HepG2 (cell line): Measurements from ENCODE around the gene CHN2. TPM values are rescaled to one million over a fixed set of nuclear protein-coding genes. Genes with fewer than 3 reads are reported as not detected.

Experiments
- AFF4 ChIP-seq: sonication (generic); formaldehyde crosslinking; IDR thresholded peaks from 2 replicates; pipeline ENCODE4 v1.4.0; 2020; ENCODE audit warnings: missing genetic modification reagents
- BATF2 ChIP-seq: sonication (generic); formaldehyde crosslinking; IDR thresholded peaks from 2 replicates; pipeline ENCODE4 v1.8.0; 2022; ENCODE audit warnings: mild to moderate bottlenecking, missing genetic modification reagents, moderate library complexity
- HBP1 ChIP-seq: IDR thresholded peaks from 2 replicates; pipeline ENCODE4 v1.6.1; 2016; ENCODE audit warnings: low read depth, control low read depth
- MATR3 ChIP-seq: sonication (generic); formaldehyde crosslinking; IDR thresholded peaks from 2 replicates; pipeline ENCODE4 v1.4.0; 2020; ENCODE audit warnings: missing genetic modification reagents
- MXD1 ChIP-seq: sonication (generic); formaldehyde crosslinking; IDR thresholded peaks from 2 replicates; pipeline ENCODE4 v1.4.0; 2020; ENCODE audit warnings: mild to moderate bottlenecking, missing genetic modification reagents
- PATZ1 ChIP-seq: sonication (generic); formaldehyde crosslinking; IDR thresholded peaks from 2 replicates; pipeline ENCODE4 v1.4.0; 2020; ENCODE audit warnings: missing genetic modification reagents
- RCOR2 ChIP-seq: IDR thresholded peaks from 2 replicates; pipeline ENCODE4 v1.6.1; 2016; ENCODE audit warnings: missing biosample characterization, missing genetic modification reagents
- RFX5 ChIP-seq: IDR thresholded peaks from 2 replicates; pipeline ENCODE4 v1.6.1; 2011; ENCODE audit warnings: low read depth, low read length, improper control_type of control experiment
- TBX2 ChIP-seq: sonication (generic); formaldehyde crosslinking; IDR thresholded peaks from 2 replicates; pipeline ENCODE4 v1.5.0; 2020; ENCODE audit warnings: missing genetic modification reagents, mild to moderate bottlenecking, borderline replicate concordance
- THAP11 ChIP-seq: IDR thresholded peaks from 2 replicates; pipeline ENCODE4 v1.6.1; 2016; ENCODE audit warnings: missing biosample characterization, missing genetic modification reagents
- ZBTB3 ChIP-seq: sonication (generic); formaldehyde crosslinking; IDR thresholded peaks from 2 replicates; pipeline ENCODE4 v1.4.0; 2020; ENCODE audit warnings: low read depth, mild to moderate bottlenecking, moderate library complexity, missing genetic modification reagents, borderline replicate concordance
- ZFP1 ChIP-seq: IDR thresholded peaks from 2 replicates; pipeline ENCODE4 v1.6.1; 2016
- ZHX1 ChIP-seq: sonication (generic); formaldehyde crosslinking; IDR thresholded peaks from 2 replicates; pipeline ENCODE4 v1.8.1; 2022; ENCODE audit warnings: low read depth, mild to moderate bottlenecking, missing genetic modification reagents
- ZNF550 ChIP-seq: sonication (generic); formaldehyde crosslinking; IDR thresholded peaks from 2 replicates; pipeline ENCODE4 v1.4.0; 2020; ENCODE audit warnings: mild to moderate bottlenecking, missing genetic modification reagents, borderline replicate concordance
- ZNF597 ChIP-seq: sonication (generic); formaldehyde crosslinking; IDR thresholded peaks from 2 replicates; pipeline ENCODE4 v1.5.0; 2020; ENCODE audit warnings: missing genetic modification reagents
- ZSCAN30 ChIP-seq: sonication (generic); formaldehyde crosslinking; IDR thresholded peaks from 2 replicates; pipeline ENCODE4 v1.5.0; 2020; ENCODE audit warnings: mild to moderate bottlenecking, missing genetic modification reagents
- polyA plus RNA-seq, 8 experiments: library from polyadenylated mRNA; depleted of rRNA in 3 of 8; stranded (reverse) in 7 of 8; unstranded in 1 of 8; fragments of >200 nt; fragmentation: Illumina TruSeq in 4 of 8; extraction: Trizol in 4 of 8; gene quantifications; 2 replicates each; pipeline versions ENCODE4 v1.2.1 to v1.2.3, GENCODE V29; 2011 to 2016; ENCODE audit warnings: low read depth in 4 of 8, missing spikeins in 1 of 8, mixed read lengths in 1 of 8; ENCODE audit not compliant: insufficient read depth in 1 of 8
- total RNA-seq, 5 experiments: library from RNA; depleted of rRNA; stranded (reverse); fragments of >200 nt; fragmentation: Illumina TruSeq; extraction: Trizol; gene quantifications; 2 replicates each; pipeline ENCODE4 v1.2.3, GENCODE V29; 2016; ENCODE audit warnings: low read depth in 1 of 5

CHN2 gene
- total and polyA plus RNA-seq, 2 of the 13 experiments (the other 11 are each of a cell fraction or from before 2014, with no cell fraction given): 23.5 to 30.5 TPM

- no peak for TF ChIP-seq ZHX1 (CRISPR knock-in tag)
- TF ChIP-seq ZNF597: no peak
- TF ChIP-seq THAP11 (CRISPR knock-in tag): peak; percentile 56
- TF ChIP-seq PATZ1: peak; percentile 56
- TF ChIP-seq TBX2 (CRISPR knock-in tag): peak; percentile 100
- no peak for TF ChIP-seq ZSCAN30 (CRISPR knock-in tag)
- no peak for TF ChIP-seq ZFP1 (CRISPR knock-in tag)
- no peak for TF ChIP-seq MATR3 (CRISPR knock-in tag)
- no peak for TF ChIP-seq RFX5
- TF ChIP-seq HBP1 (CRISPR knock-in tag): peak; percentile 55; the same call in 1 of the 2 replicates
- TF ChIP-seq BATF2: no peak
- peak; percentile 80 for TF ChIP-seq RCOR2
- TF ChIP-seq AFF4: no peak
- peak; percentile 94; the same call in 1 of the 2 replicates for TF ChIP-seq MXD1 (CRISPR knock-in tag)
- TF ChIP-seq ZBTB3: peak; percentile 70; the same call in 1 of the 2 replicates
- no peak for TF ChIP-seq ZNF550 (CRISPR knock-in tag)
These were observed 14.1 kb downstream of the CHN2 start (continued) for GRCh38 chr7:29208410-29209250.
